GM18507 (cell line): ENCODE measurements around the gene FKBP7.
"Not testable (repeated sequence)": the region's sequence is repeated elsewhere in the genome, so short reads cannot be mapped to it uniquely, and the experiment has no call there.

Experiments
- DNase-seq: peaks from one replicate; pipeline ENCODE4 v3.0.0; 2011; ENCODE audit warnings: low read depth; ENCODE audit not compliant: insufficient read length; ENCODE audit errors: extremely low spot score
- FAIRE-seq: peaks from 2 replicates; lab custom pipeline; 2011; peaks lifted over from hg19 to GRCh38; lab: Jason Lieb, UNC

Gene FKBP7

DNA sequence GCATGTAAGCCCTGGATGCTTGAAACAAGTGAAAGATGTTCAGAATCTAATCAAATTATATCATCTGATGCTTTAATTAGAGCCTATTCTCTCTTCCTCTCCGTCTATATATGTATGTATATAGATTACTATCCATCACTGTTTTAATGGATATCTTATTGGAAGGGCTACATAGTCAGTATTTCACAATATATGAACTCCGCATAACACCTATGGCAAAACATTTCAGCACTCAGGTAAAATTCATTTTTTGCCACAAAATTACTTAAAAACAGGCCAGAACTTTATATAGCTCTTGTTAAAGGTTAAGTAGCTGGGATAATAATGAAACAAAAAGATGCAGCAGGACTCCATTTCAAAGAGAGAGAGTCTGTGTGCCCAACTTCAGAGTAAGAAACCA is 26.1 kb downstream of the FKBP7 start:
- FAIRE-seq = no peak
- DNase-seq = no peak

DNA sequence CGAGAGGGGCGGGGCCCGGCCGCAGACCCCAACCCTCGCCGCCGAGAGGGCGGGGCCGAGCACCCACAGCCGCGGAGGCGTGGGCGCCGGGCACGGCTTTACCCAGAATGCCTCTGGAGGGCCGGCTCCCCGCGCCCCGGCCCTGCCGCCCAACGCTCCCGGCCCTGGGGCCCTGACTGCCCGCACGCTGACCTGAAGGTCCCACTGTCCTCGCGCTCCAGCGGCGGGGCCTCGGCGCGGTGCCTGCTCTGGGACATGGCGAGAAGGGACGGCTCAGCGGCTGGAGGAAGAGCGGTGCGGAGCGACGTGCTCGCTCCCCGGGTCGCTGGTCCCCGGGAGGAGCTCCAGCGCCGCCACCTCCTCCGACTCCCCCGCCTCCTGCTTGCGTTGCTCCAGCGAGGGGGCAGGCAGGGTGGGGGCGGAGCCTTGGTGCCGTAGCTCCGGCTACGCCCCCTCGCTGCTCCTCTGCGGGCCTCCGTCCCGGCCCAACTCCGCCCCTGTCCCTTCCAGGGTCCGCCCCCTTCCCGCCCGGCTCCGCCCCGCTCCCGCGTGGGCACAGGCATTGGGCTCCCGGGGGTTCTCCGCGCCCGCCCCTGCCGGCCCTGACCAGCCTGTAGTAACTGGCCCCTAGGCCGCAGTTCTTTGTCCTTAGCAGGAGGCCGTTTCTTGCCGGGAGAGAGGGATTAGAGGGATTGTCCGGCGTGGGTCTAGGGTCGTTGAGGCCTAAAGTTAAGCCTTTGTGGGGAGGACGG is 27.4 kb downstream of the FKBP7 start, which contains the start of the genes PJVK and PRKRA:
Gene PJVK (plus strand): TSS at position 605 of the 752 bp plus-strand sequence. CDS start 2,032 bp downstream, outside the sequence.
Gene PRKRA (minus strand): TSS at position 402 of the 752 bp plus-strand sequence. CDS start 145 bp downstream, at position 257.
- peak; percentile 96 for FAIRE-seq

DNA sequence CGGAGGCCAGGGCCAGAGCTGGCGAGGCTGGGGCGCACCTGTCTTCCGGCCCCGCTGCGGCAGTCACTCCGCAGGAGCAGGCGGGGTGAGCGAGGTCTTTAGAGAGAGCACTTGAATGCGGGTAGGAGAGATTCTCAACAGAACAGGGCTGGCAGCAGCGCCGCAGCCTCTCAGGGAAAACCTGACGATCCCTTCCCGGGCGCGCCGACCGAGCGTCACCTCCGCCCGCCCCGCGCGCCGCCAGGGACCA is 28.0 kb downstream of the FKBP7 start:
- FAIRE-seq = no peak
- DNase-seq = no peak

More for the DNA sequence above, 27.4 kb downstream of the FKBP7 start, which contains the start of the genes PJVK and PRKRA:
- DNase-seq = peak; percentile 88

DNA sequence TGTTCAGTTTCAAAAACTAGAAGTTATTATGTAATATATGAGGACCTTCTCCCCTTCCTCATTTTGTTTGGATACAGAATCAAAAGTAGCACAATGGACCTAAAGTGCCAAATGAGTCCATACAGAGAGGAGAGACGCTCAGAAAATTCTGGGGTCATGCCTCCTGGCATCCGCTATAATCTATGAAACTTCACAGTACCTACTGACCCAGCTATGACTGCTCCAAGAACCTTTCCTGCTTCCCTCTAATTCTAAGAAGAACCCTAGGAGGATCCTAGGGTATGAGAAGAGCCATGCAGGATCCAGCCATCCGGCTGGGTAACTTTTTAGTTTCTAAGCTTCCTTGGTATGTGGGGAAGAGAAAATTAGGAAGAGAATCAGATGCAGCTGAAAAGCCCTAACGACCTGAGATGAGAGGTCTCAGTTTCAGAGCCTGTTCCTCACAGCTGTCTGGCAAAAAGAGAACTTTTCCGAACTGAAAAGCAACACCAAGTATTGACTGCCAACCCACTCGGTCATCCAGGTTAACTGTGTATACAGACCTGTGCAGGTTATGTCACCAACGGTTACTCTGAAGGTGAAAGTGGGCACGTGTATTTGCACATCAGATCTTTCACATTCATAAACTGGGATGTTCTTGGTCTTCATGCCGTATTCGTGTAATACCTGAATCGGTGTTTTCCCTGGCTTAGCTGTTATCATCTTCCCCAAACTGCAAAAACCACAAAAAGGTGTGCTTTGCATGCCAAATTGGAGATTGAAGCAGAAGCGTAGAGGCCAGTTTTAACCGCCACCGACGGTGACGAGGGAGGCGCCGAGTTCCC is 28.5 kb downstream of the FKBP7 start:
- peak; percentile 71 for FAIRE-seq
- DNase-seq = no peak

DNA sequence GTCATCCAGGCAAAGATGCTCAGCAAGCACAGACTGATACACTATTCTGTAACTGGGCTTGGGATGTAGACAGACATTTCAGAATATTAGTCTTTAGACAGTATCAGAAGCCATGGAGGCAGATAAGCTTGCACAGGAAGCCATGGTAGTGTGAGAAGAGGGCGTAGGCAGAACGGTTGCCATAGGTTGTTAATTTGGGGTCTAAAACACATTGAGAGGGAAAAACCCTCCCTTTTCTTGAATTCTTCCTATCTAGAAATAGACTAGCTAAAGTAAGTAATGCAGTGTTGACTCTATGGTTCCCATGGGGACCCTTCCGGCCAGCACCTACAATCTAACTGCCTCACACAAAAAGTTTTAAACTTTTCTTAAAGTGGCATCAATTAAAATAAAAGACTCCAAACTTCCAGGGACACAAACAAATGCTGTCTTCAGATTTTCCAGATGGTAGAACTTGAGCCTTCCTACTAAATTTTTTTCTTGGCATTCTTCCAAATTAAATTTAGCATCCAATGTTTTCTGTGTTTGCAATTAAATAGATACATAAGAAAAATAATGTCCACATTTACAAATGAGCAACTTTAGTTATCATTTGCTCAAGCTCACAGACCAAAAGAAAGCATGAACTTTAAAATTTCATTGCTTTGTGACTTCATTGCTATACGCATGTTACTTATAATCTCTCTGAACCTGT is 29.3 kb downstream of the FKBP7 start:
- FAIRE-seq (peak; percentile 83), DNase-seq (no peak)

DNA sequence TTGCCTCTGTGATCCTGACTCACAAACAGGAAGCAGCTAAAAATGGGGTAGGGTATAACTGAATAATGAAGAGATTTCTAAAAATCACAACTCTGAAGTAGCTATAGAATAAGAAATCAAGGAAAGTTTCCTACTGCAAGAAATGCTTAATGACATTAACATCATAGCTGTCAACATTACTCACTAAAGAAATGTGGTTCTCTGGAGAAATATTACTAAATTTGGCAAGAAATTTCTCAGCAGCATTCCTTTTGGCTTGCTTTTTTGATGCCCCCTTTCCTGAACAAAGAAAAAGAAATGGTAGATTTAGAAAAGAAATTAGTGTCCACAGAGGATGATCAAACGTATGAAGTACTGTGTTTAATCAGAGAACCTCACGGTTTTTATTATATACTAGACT is 37.0 kb downstream of the FKBP7 start:
- no peak for FAIRE-seq
- no peak for DNase-seq

DNA sequence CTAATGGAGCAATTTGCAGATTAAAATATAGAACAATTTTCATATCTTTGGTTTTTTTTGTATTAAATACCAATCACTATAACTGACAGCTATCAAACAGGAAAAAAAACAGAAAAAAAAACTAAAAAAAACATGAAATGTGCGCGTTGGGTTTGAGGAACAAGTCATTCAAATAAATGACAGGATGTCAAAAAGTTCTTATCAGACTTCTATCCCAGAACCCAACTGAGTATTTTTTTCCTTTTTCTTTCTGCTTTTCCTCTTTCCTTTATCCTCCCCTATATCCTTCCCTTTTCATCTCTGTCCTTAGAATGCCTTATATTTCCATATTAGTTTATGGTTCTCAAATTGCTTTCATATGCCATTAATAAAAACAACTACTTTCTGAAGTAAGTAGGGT is 41.7 kb downstream of the FKBP7 start:
- DNase-seq (no peak), FAIRE-seq (no peak)

DNA sequence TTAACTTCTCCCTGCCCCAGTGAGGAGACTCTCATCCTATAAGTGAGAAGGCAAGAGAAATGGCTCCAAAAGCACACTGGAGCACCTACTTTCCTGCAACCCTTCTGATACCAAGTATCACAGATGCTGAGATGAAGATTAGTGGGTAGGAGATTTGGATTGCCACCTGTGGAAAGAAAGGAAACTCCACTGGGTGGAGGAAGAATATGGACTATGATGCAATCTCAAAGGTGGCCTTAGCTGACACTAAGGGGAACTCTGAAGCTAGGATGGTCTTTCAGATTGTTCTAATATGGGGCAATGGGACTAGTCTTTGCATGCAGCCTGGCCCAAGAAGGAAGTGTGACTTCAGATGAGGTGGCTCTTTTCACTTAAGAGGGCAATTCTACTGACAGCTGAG is 49.1 kb downstream of the FKBP7 start:
- DNase-seq = no peak
- FAIRE-seq = no peak

DNA sequence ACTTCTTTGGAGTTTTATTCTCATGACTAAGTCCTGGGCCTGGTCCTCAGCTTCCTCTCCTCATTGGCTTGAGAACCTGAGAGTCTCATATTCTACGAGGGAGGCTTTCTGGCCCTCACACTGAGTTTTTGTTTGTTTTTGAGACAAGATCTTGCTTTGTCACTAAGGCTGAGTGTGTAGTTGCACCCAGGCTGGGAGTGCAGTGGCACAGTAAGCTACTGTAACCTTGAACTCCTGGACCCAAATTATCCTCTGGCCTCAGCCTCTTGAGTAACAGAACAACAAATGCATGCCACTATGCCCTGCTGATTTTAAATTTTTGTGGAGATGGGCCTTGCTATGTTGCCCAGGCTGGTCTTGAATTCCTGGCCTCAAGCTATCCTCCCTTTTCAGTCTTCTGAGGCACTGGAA is 50.0 kb downstream of the FKBP7 start:
- DNase-seq (no peak), FAIRE-seq (no peak)

DNA sequence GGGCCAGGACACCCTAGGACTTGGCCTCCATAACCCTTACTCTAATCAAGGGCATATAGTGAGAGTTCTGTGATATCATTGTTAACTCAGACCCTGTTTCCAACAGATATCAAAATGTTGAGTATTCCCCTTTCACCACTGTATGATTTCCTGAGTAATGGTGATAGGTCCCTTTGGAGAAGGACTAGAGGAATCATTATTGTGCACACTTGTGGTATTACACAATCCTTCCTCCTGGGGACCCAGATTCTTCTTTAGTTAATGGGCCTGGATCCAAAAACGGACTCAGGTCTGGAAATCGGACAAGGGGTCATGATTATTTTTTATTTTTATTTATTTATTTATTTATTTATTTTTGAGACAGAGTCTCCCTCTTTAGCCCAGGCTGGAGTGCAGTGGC is 50.9 kb downstream of the FKBP7 start:
- DNase-seq (no peak), FAIRE-seq (no peak)

DNA sequence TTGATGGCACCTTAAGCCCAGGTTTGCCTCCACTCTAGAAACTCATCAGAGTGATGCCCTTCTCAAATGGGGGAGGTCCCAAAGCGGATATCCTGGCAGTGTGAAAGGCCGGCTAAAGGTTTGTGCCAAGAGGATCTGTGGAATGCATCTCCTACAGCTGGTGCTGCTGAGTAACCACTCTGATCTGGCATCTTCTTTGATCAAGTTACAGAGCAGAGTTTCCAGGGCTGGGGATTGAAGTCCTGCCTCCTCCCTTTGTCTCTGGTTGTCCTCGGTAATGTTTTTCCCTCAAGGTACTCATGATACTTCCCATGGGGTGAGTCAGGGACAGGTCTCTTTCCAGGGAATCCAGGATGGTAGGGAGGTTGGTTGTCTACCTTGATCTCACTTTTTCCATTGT is 52.0 kb downstream of the FKBP7 start:
- no peak for DNase-seq

DNA sequence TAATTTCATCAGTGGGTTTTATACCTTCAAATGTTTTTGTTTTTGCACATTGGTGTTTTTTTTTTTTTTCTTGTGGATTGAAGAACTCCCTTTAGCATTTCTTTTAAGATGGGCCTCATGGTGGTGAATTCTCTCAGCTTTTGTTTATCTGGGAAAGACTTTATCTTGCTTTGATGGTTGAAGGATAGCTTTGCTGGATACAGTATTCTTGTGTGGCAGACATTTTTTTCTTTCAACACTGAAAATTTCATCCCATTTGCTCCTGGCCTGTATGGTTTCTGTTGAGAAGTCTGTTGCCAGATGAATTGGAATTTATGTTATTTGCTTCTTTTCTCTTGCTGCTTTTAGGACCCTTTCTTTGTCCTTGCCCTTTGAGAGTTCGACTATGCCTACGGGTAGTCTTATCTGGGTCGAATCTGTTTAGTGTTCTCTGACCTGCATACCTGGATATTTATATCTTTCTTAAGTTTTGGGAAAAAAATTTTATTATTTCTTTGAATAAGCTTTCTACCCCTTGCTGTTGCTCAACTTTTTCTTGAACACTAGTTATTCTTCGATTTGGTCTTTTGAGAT is 53.1 kb downstream of the FKBP7 start:
- FAIRE-seq (no peak), DNase-seq (no peak)

More for the DNA sequence above, 52.0 kb downstream of the FKBP7 start:
- no peak for FAIRE-seq

DNA sequence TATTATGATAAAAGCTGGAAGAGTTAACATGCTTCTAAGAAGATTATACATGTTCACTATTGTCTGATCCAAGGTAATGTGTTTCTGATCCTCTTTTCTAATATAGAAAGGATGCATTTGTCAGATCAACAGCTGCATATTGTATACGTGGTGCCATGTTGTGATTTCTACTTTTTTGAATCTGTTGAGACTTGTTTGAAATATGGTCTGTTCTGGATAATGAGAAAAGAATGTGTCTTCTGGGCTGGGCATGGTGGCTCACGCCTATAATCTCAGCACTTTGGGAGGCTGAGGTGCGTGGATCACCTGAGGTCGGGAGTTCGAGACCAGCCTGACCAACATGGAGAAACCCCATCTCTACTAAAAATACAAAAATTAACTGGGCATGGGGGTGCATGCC is 54.7 kb downstream of the FKBP7 start:
- not testable (repeated sequence) for DNase-seq, FAIRE-seq

DNA sequence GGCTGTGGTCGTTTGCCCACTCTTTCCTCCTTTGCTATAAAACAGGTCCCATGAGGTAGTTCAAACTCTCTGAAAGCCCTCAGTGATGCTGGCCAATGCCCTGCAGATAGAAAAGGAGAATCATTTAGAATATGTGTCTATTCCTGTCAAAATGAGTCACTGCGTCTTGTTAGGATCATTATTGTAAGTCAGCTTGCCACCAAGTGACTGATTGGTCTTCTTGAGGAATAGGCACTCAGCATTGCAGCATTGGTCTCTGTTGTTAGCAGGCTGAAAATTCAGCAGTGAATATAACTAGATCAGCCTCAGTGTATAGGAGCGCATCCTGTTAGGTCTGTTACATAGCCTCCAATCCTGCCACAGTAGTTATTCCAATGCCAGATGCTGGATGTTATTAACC is 56.3 kb downstream of the FKBP7 start:
- FAIRE-seq = no peak
- DNase-seq = no peak

DNA sequence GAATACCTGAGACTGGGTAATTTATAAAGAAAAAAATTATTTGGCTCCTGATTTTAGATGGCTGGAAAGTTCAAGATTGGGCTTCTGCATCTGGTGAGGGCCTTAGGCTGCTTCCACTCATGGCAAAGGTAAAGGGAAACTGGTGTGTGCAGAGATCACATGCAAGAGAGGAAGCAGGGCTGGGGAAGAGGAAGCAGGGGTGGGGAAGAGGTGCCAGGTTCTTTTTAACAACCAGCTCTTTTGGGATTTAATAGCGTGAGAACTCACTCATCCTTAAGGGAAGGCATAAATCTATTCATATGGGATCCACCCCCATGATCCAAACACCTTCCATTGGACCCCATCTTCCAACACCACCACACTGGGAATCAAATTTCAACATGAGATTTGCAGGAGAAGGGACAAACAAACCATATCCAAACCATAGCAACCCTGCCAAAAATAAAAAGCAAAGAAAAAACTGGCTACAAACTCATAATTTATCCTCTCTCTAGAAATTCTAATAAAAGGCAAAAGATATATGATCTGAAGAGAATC is 57.9 kb downstream of the FKBP7 start:
- DNase-seq = no peak
- no peak for FAIRE-seq

DNA sequence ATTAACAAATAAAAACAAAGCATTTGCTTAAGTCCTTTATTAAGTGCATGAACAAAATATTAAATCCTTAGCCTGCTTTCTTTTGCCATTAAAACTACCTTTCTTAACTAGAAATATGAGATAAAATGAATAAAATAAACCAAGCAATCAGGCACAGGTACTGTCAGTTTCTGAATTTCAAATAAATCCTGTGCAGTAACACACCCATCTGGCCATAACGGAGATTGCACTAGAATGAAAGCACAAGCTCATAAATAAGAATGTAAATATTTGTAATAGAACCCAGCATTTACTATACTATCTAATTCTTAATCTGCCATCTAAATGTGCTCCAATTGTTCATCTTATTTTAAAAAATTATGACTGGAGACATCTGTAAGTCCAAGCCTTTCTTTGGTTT is 59.3 kb downstream of the FKBP7 start:
- FAIRE-seq (no peak), DNase-seq (no peak)

DNA sequence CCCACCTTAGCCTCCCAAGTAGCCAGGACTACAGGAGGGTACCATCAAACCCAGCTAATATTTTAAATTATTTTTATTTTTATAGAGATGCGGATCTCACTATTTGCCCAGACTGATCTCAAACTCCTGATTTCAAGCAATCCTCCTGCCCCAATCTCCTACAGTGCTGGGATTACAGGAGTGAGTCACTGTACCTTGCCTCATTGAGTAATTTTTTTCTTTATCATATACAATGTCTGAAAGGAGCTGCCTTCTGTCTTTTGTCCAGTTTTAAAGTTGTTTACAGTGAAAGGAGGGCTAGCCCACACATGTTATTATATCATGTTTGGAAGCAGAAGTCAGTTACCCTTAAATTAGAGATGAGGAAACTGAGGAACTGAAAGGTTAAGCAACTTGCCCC is 60.0 kb downstream of the FKBP7 start:
- DNase-seq (no peak), FAIRE-seq (no peak)

DNA sequence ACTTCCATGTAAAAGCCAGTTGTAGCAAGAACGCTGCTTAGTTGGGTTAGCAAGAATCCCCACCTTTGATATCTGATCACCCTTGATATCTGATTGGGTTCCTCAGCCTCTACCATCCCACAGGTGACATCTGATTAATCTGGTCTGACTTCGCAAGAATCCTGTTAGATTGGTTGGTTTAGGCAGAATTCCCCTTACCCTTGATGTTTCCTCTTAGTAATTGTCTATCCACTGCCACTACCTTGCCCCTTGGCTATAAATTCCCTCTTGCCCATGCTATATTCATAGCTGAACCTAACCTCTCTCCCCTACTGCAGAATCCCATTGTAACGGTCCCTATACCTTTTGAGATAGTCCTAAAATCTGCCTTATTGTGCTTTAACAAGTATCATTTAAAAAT is 60.5 kb downstream of the FKBP7 start:
- FAIRE-seq = no peak
- no peak for DNase-seq

DNA sequence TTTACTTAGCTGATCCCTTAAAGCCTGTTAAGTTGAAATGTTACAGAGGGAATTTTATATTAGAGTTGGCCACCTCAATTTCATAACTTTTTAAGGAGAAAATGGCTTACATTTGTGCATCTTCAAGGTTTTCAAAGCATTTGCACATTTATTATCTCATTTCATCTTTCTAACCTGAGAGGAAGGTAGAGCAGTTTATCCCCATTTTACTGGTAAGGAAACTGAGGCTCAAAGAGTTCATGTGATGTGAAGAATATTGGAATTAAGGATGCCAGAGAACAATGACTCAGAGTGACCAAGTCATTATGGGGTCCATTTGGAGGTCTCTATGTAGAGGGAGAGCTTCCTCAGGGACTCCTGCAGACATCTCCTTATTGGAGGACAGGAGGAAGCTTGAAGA is 62.4 kb downstream of the FKBP7 start:
- DNase-seq = no peak
- FAIRE-seq = no peak
